Measurements from ENCODE around the gene E2F3. TPM values are rescaled to one million over a fixed set of nuclear protein-coding genes. Genes with fewer than 3 reads are reported as not detected.

The E2F3 gene
- total RNA-seq, 1 experiment from 2014 or later = 30.2 TPM

DNA sequence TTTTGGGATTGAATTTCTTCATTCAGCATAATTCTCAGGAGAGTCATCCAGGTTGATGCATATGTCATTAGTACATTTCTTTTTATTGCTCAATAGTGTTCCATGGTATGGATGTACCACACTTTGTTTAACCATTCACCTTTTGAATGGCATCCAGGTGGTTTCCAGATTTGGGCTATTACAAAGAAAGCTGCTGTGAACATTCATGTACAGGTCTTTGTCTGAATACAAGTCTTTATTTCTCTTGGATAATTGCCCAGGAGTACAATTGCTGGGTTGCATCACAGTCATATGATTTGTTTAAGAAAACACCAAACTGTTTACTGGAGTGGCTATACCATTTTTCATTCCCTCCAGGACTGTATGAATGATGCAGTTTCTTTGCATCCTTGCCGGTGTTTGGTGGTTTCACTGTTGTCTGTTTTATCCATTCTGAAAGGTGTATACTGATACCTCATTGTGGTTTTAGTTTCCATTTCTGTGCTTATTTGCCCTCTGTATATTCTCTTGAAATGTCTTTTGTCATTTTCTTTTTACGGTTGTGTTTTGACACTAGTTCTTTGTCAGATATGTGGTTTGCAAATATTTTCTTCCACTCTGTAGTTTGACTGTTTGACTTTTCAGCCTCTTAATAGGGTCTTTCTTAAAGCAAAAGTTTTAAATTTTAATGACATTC is 141.4 kb downstream of the E2F3 start (continued):
- no peak for TF ChIP-seq AFF4 (CRISPR knock-in tag; IDR thresholded peaks at IDR 0.05; ENCODE audit: borderline replicate concordance)

Other genes with a start within 250 kb of the E2F3 start
- 16.3 to 22.9 TPM (median 16.5 TPM) in 3 replicates for gene MBOAT1, start 189.4 kb upstream of the E2F3 start, total RNA-seq (2021)
- 20.6 to 21.9 TPM (median 21.6 TPM) in 3 replicates for gene CDKAL1, start 132.6 kb downstream of the E2F3 start, total RNA-seq (2021)

Measured in WTC11 (cell line).